ENCODE measurements around the gene PNRC2. TPM values are rescaled to one million over a fixed set of nuclear protein-coding genes. Genes with fewer than 3 reads are reported as not detected.
A peak's percentile ranks its signal among the peaks of the same experiment; 100 is the strongest.

Gene PNRC2
- total and polyA plus RNA-seq, 10 of the 15 experiments (the other 5 are each of a cell fraction or from before 2014, with no cell fraction given): 106 to 205 (median 163) TPM

- TF ChIP-seq ZNF24 (IDR thresholded peaks at IDR 0.05) (no peak), ZBTB11 (CRISPR knock-in tag; IDR thresholded peaks at IDR 0.05) (no peak), CBFB (IDR thresholded peaks at IDR 0.05; ENCODE audit: low read depth) (no peak), POLR2AphosphoS5 (IDR thresholded peaks at IDR 0.05; ENCODE audit: low read length) (peak; percentile 62), BMI1 (IDR thresholded peaks at IDR 0.05; ENCODE audit: borderline replicate concordance) (no peak), RB1 (IDR thresholded peaks at IDR 0.05; ENCODE audit: borderline replicate concordance) (no peak), BCL3 (IDR thresholded peaks at IDR 0.05; ENCODE audit: borderline replicate concordance, insufficient read depth, low read depth, low read length, poor library complexity, severe bottlenecking) (no peak), YBX1 (IDR thresholded peaks at IDR 0.05) (no peak), CREM (IDR thresholded peaks at IDR 0.05; ENCODE audit: low read depth) (no peak; the same call in 1 of the 2 replicates), NFYA (IDR thresholded peaks at IDR 0.05; ENCODE audit: borderline replicate concordance, low read depth, low read length) (no peak), ZNF217 (IDR thresholded peaks at IDR 0.05) (peak; percentile 85), ATF3 (IDR thresholded peaks at IDR 0.05; ENCODE audit: borderline replicate concordance, extremely low read depth, low read depth, low read length) (no peak), CUX1 (IDR thresholded peaks at IDR 0.05; ENCODE audit: insufficient replicate concordance, low read depth, low read length) (no peak), ZNF207 (IDR thresholded peaks at IDR 0.05; ENCODE audit: borderline replicate concordance) (no peak), KDM1A (IDR thresholded peaks at IDR 0.05; ENCODE audit: borderline replicate concordance) (no peak), NR2C1 (IDR thresholded peaks at IDR 0.05) (no peak), ETV6 (conservative IDR thresholded peaks at IDR 0.05 in 1 of 2, IDR thresholded peaks at IDR 0.05 in 1 of 2; ENCODE audit: borderline replicate concordance in 1 of 2, low read depth in 1 of 2) (no peak), ZNF274 (IDR thresholded peaks at IDR 0.05; ENCODE audit: insufficient read depth, insufficient read length) (no peak), NBN (IDR thresholded peaks at IDR 0.05) (no peak), BACH1 (IDR thresholded peaks at IDR 0.05; ENCODE audit: borderline replicate concordance) (no peak; the same call in 1 of the 2 replicates), SMAD5 (IDR thresholded peaks at IDR 0.05; ENCODE audit: low read depth) (no peak)
These were observed 46.3 kb upstream of the PNRC2 start, which contains the start of gene CNR2 (continued) for GRCh38 chr1:23913212-23913880.
